GM12865 (cell line): ENCODE measurements around the gene SF3B3.
A peak's percentile ranks its signal among the peaks of the same experiment; 100 is the strongest.

Experiments
- DNase-seq: peaks from one replicate; pipeline ENCODE4 v3.0.0; 2010; ENCODE audit warnings: low read depth
- H3K4me3 ChIP-seq: 2 replicates; pipeline ENCODE4 v1.5.1; 2011; ENCODE audit warnings: mild to moderate bottlenecking, low read depth, low read length, control low read depth
- TF ChIP-seq, protein P1 (sequence below): IDR thresholded peaks from 2 replicates; pipeline ENCODE4 v1.5.1; 2011; ENCODE audit warnings: low read length, control low read depth, low read depth, inconsistent platforms; ENCODE audit not compliant: insufficient read depth; ENCODE audit errors: missing control alignments

The SF3B3 gene

DNA sequence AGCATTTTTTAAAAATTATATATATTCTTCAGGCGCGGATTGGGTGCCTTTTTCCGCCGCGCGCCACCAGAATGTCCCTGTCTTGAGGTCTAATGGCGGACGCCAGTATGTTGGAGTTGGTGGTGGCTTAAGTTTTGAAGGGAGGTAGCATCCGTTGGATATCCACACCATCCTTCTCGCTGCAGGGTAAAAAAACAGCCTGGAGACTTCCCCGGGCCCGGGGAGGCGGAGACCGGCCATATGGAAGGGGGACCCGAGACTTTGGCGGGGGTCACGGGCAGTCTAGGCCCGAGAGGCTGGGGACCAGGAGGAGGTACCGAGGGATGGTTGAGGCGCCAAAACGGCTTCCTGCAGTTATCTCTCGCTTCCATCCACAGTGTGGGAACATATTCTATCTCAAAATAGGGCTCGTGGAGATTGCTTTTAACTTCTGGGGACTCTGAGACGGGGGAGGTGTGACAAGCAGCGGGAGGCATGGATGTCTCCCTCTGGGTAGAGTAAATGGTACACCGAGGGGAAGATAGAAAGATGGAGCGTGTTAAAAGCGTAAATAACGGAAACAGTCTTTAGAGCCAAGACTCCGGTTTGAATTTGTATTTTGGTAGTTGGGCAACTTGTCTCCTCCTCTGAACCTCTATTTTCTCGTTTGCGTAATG, at the start of gene SF3B3:
Gene SF3B3, plus strand, starts transcription at position 74 of the 656 bp plus-strand sequence. CDS start 2,841 bp downstream, outside the sequence.
- peak within 1 kb of the TSS; percentile 95 for H3K4me3 ChIP-seq
- DNase-seq: no peak
- TF ChIP-seq, protein P1, sequence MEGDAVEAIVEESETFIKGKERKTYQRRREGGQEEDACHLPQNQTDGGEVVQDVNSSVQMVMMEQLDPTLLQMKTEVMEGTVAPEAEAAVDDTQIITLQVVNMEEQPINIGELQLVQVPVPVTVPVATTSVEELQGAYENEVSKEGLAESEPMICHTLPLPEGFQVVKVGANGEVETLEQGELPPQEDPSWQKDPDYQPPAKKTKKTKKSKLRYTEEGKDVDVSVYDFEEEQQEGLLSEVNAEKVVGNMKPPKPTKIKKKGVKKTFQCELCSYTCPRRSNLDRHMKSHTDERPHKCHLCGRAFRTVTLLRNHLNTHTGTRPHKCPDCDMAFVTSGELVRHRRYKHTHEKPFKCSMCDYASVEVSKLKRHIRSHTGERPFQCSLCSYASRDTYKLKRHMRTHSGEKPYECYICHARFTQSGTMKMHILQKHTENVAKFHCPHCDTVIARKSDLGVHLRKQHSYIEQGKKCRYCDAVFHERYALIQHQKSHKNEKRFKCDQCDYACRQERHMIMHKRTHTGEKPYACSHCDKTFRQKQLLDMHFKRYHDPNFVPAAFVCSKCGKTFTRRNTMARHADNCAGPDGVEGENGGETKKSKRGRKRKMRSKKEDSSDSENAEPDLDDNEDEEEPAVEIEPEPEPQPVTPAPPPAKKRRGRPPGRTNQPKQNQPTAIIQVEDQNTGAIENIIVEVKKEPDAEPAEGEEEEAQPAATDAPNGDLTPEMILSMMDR: no peak

DNA sequence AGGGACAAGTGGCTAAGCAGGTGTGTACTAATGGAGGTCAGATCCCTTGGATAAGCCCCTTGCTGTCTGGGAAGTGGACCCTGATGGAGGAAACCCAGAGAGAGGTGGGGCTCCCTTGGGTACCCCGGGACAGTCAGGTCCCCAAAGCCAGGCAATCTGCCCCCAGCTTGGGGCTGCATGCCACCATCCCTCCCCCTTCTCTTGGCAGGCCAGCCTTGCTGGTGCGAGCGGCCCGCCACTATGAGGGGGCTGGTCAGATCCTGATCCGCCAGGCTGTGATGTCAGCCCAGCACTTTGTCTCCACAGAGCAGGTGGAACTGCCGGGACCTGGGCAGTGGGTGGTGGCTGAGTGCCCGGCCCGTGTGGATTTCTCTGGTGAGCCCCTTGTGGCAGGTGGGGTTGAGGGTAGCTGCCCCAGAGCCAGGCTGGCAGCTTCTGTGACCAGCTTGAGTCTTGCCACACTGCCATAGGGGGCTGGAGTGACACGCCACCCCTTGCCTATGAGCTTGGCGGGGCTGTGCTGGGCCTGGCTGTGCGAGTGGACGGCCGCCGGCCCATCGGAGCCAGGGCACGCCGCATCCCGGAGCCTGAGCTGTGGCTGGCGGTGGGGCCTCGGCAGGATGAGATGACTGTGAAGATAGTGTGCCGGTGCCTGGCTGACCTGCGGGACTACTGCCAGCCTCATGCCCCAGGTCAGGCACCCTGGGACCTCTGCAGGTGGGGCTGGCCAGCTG, 49.1 kb upstream of the SF3B3 start:
- H3K4me3 ChIP-seq: no peak overlapping the region
- DNase-seq: no peak
- TF ChIP-seq, protein P1: no peak

DNA sequence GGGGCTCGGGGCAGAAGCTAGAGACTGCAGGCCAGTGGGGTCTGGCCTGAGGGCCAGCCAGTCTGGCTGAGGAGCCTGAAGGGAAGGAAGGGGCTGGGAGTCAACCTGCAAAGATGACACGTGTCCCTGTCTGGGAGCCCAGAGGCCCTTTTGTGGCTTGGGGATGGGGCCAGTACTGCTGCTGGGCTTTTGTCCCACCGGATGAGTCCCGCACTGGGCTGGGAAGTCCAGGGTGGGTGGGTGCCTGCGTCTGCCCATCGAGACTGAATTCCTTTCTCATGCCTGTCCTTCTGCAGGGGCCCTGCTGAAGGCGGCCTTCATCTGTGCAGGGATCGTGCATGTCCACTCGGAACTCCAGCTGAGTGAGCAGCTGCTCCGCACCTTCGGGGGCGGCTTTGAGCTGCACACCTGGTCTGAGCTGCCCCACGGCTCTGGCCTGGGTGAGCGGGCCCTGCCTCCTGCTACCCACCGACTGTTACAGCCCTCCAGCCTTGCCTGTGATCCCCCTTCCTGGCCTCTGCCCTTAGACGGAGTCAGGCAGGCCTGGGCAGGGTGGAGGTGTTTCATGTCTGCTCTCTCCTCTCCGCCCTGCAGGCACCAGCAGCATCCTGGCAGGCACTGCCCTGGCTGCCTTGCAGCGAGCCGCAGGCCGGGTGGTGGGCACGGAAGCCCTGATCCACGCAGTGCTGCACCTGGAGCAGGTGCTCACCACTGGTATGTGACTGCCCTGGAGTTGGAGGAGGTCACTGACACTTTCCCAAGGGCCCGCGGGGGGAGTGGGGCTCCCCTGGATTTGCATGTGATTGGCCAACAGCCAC, 48.4 kb upstream of the SF3B3 start:
- H3K4me3 ChIP-seq: no peak overlapping the region
- TF ChIP-seq, protein P1: no peak
- DNase-seq: peak; percentile 37

DNA sequence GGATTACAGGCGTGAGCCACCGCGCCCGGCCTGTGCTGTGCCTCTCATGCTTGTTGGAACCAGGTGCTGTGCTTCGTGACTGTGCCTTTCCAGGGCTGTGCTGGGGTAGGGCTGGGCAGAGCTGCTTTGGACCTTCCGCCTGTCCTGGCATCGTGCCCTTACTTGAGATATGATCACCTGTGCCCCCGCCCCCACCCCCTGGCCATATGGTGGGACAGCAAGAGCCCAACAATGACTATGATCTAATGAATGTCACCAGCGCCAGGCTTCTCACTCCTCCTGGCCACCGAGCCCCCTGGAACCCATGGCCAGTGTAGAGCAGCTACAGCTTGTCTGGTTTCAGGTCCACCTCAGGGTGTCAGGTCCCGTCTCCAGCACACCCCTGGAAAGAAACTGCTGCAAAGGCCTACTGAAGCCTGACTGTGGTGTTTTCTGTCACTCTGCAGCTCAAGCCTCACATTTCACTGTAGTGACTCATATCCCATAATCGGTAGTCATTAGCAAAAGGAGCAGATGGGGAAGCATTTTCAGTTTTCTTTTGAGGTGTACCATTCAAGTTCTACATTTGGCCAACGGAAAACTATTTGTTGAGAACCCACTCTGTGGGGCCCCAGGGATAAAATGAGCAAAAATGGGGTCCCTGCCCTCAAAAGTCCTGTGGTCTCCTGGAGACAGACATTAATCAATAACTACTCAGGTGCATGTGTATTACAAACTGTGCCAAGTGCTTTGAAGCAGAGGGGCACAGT, 47.2 kb upstream of the SF3B3 start:
- H3K4me3 ChIP-seq: peak overlapping the region; percentile 20

DNA sequence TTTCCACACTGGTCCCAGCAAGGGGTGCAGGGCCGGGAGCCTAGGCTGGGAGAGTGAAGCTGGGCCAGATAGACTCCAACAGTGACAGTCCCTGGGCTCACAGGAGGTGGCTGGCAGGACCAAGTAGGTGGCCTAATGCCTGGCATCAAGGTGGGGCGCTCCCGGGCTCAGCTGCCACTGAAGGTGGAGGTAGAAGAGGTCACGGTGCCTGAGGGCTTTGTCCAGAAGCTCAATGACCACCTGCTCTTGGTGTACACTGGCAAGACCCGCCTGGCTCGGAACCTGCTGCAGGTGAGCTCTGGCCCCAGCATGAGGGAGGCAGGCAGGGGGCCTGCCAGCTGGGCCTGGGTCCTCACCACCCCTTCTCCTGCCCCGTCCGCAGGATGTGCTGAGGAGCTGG, 45.4 kb upstream of the SF3B3 start:
- TF ChIP-seq, protein P1: no peak
- no peak for DNase-seq
- no peak overlapping the region for H3K4me3 ChIP-seq

More for the DNA sequence above, 47.2 kb upstream of the SF3B3 start:
- peak; percentile 96 for DNase-seq
- TF ChIP-seq, protein P1: no peak

DNA sequence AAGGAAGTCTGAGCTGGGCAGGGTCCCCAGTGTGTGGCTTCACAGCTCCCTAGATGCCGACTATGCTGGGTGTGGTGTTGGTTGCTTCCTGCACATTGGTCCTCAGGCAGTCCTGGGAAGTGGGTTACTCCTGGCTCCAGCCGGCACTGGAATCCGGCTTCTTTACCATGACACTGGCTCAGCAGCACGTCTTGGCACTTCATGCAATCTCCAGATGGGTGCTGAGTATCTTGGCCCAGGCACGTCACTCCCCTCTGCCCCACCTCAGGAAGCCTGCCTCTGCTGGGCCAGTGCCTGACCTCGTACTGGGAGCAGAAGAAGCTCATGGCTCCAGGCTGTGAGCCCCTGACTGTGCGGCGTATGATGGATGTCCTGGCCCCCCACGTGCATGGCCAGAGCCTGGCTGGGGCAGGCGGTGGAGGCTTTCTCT, 44.7 kb upstream of the SF3B3 start:
- H3K4me3 ChIP-seq: no peak overlapping the region
- DNase-seq: no peak
- TF ChIP-seq, protein P1: no peak
